Stomach smooth muscle (tissue), 2 donors: ENCODE data around the gene DNAH9.

ENCODE experiments used
- H3K27ac ChIP-seq: one replicate; pipeline ENCODE4 v1.7.0; 2013; ENCODE audit warnings: mild to moderate bottlenecking, low read length, inconsistent platforms
- H3K27me3 ChIP-seq, 2 donors: one replicate each; pipeline ENCODE4 v1.7.0; 2013; ENCODE audit warnings: low read length in 2 of 2; ENCODE audit not compliant: insufficient read depth in 2 of 2, control insufficient read depth in 1 of 2
- H3K36me3 ChIP-seq, 2 donors: one replicate each; pipeline ENCODE4 v1.7.0; 2013; ENCODE audit warnings: low read length in 2 of 2; ENCODE audit not compliant: control insufficient read depth in 2 of 2, insufficient read depth in 2 of 2
- H3K4me1 ChIP-seq: one replicate; pipeline ENCODE4 v1.7.0; 2013; ENCODE audit warnings: low read length; ENCODE audit not compliant: control insufficient read depth, insufficient read depth
- H3K4me3 ChIP-seq, 2 donors: one replicate each; pipeline ENCODE4 v1.7.0; 2013; ENCODE audit warnings: low read length in 2 of 2
- H3K9ac ChIP-seq, 2 donors: one replicate each; pipeline ENCODE4 v1.7.0; 2013; ENCODE audit warnings: low read length in 2 of 2, mild to moderate bottlenecking in 1 of 2
- H3K9me3 ChIP-seq, 2 donors: one replicate each; pipeline ENCODE4 v1.7.0; 2013; ENCODE audit warnings: low read length in 2 of 2; ENCODE audit not compliant: control insufficient read depth in 2 of 2
- donor health status: healthy.
- donor health status: Pancreatic carcinoma.

DNAH9 gene

DNA sequence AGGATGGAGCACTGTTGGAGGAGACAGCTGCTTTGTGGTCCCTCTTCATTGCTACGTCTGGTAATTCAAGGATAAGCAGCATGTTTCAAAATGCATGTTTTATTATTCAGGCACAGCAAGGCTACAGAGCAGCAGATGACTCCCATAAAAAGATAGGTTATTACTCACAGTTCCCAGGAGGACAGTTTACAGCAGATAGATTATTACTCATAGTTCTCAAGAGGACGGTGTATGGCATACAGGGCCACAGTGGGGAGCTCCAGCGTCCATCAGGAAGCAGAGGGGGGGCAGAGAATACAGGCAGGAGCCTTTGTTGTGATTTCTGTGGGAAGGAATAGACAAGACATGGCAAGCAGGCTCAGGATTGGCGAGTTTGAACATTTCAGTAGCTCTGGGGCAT lies 72.9 kb downstream of the DNAH9 start:
- Histone ChIP-seq H3K27me3 (peaks cover 0 to 2% of the 10 kb centered on the region in 2 donors), H3K36me3 (no peaks in the 10 kb centered on the region), H3K4me3 (no peak overlapping the region), H3K27ac (no peak overlapping the region), H3K9me3 (no peaks in the 10 kb centered on the region), H3K9ac (no peak overlapping the region), H3K4me1 (no peaks in the 10 kb centered on the region)

DNA sequence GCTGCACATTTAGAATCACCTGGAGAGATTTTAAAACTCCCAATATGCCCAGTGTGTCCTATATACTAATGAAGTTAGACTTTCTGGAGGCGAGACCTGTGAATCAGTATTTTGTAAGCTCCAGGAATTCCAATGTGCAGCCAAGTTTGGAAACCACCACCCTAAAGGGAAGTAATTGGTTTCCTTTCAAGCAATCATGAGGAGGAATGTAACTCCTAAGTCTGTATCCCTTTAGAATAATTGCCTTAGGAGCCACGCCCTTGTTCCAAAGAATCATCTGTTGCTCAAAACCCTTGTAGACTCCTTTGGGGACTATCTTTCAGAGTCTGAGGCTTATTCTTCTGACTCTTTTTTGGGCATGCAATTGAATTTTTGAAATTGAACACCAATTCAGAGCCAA lies 84.4 kb downstream of the DNAH9 start:
- no peaks in the 10 kb centered on the region for H3K27me3 ChIP-seq
- H3K36me3 ChIP-seq: no peaks in the 10 kb centered on the region
- H3K9ac ChIP-seq: no peak overlapping the region
- no peaks in the 10 kb centered on the region for H3K4me1 ChIP-seq
- H3K27ac ChIP-seq: no peak overlapping the region
- no peak overlapping the region for H3K4me3 ChIP-seq
- H3K9me3 ChIP-seq: no peaks in the 10 kb centered on the region

DNA sequence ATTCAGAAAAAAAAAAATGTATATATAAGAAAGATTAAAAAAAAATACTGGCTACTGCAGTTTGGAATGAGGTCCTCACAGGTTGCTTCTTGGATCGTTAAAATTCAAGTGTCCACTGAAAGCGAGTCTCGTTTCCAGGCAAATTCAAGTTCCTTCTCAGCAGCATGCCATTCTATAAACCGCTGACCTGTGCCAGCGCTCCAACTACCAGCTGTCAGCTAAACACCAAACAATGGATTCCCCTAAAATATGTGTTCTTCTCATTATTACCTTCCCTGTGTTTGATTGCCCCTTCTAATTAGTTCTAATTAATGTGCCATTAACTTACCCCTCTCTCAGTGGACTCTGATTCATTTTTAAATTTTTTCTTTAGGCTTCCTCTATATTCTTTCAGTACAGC lies 92.4 kb downstream of the DNAH9 start:
- Histone ChIP-seq H3K36me3 (no peaks in the 10 kb centered on the region), H3K4me1 (no peaks in the 10 kb centered on the region), H3K9me3 (no peaks in the 10 kb centered on the region), H3K4me3 (no peak overlapping the region), H3K27ac (no peak overlapping the region), H3K9ac (no peak overlapping the region), H3K27me3 (no peaks in the 10 kb centered on the region)

DNA sequence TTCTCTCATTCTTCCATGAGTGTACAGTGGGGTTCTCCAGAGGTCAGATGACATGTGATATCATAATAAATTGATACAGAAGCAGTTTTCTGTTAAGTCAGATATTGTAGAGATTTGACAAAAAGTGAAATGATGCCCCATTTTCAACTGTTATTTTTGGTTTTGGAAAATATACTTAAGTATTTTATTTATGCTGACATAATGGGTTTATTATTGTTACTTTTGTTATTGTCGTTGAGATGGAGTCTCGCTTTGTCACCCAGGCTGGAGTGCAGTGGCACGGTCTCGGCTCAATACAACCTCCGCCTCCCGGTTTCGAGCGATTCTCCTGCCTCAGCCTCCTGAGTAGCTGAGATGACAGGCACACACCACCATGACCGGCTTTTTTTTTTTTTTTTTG lies 94.4 kb downstream of the DNAH9 start:
- H3K36me3 ChIP-seq: no peaks in the 10 kb centered on the region
- no peak overlapping the region for H3K4me3 ChIP-seq
- no peaks in the 10 kb centered on the region for H3K4me1 ChIP-seq
- H3K27ac ChIP-seq: no peak overlapping the region
- H3K27me3 ChIP-seq: no peaks in the 10 kb centered on the region
- no peak overlapping the region for H3K9ac ChIP-seq
- H3K9me3 ChIP-seq: no peaks in the 10 kb centered on the region

DNA sequence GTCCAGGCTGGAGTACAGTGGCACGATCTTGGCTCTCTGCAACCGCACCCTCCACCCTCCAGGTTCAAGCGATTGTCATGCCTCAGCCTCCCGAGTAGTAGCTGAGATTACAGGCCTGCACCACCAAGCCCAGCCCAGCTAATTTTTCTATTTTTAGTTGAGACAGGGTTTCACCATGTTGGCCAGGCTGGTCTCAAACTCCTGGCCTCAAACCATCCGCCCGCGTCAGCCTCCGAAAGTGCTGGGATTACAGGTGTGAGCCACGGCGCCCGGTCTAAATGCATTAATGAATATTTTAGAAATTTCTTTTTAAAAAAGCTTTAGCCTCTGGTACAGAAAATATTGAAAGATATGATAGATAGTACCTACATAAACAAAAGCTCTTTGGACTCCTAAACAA lies 95.0 kb downstream of the DNAH9 start:
- Histone ChIP-seq H3K4me3 (no peak overlapping the region), H3K4me1 (no peaks in the 10 kb centered on the region), H3K27me3 (no peaks in the 10 kb centered on the region), H3K9me3 (no peaks in the 10 kb centered on the region), H3K9ac (no peak overlapping the region), H3K27ac (no peak overlapping the region), H3K36me3 (no peaks in the 10 kb centered on the region)

DNA sequence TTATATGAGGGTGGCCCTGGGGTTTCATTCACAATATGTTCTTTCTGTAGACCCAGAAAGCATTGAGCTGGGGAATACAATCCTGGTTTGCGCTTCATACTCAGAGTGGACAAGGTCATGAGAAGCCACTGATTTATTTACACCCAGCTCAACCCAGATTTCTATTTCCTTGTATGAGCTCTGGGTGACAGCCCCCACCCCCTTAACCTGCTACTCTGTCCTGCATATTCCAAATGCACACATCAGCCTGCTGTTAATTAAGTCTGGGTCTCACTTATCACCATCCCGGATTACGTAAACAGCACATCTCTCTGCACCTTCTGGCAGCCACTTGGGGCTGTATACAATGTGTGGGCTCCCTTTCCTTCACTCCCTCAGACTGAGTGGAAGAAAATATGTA lies 102.4 kb downstream of the DNAH9 start:
- Histone ChIP-seq H3K4me1 (peaks cover 3% of the 10 kb centered on the region), H3K4me3 (no peak overlapping the region), H3K27ac (no peak overlapping the region), H3K9me3 (no peaks in the 10 kb centered on the region), H3K27me3 (peaks cover 0 to 2% of the 10 kb centered on the region in 2 donors), H3K36me3 (no peaks in the 10 kb centered on the region), H3K9ac (no peak overlapping the region)

DNA sequence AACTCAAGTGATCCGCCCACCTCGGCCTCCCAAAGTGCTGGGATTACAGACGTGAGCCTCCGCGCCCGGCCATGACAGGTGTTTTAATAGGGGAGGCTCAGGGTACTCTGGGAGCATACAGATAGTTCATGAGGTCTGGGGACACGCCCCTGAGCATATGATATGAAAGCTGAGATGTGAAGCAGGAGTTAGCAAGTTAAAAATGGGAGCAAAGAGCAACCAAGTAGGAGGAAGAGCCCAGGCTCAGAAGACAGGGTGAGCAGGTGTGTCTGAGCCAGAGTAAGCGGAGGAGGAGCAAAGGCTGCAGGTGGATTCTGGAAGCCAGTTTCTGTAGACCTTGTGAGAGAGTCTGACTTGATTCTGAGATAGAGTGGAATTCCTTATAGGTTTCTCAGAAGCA lies 103.6 kb downstream of the DNAH9 start:
- Histone ChIP-seq H3K4me1 (peaks cover 3% of the 10 kb centered on the region), H3K9ac (no peak overlapping the region), H3K4me3 (no peak overlapping the region), H3K9me3 (no peaks in the 10 kb centered on the region), H3K36me3 (no peaks in the 10 kb centered on the region), H3K27ac (no peak overlapping the region), H3K27me3 (peaks cover 0 to 2% of the 10 kb centered on the region in 2 donors)

DNA sequence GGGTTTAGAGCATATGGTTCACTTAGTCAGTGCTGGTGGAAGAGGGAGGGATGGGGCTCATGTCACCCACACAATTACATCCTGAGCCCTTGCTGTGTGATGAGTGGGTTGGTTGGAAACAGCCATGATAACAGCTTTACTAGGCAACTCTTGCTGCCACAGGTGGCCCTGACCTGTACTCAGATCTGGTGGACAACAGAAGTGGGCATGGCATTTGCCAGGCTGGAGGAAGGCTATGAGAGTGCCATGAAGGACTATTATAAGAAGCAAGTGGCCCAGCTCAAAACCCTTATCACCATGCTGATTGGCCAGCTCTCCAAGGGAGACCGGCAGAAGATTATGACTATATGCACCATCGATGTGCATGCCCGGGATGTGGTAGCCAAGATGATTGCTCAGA lies 105.8 kb downstream of the DNAH9 start:
- peaks cover 0 to 2% of the 10 kb centered on the region in 2 donors for H3K27me3 ChIP-seq
- H3K9me3 ChIP-seq: no peaks in the 10 kb centered on the region
- no peaks in the 10 kb centered on the region for H3K36me3 ChIP-seq
- no peak overlapping the region for H3K27ac ChIP-seq
- peaks cover 3% of the 10 kb centered on the region for H3K4me1 ChIP-seq
- no peak overlapping the region for H3K9ac ChIP-seq
- no peak overlapping the region for H3K4me3 ChIP-seq

DNA sequence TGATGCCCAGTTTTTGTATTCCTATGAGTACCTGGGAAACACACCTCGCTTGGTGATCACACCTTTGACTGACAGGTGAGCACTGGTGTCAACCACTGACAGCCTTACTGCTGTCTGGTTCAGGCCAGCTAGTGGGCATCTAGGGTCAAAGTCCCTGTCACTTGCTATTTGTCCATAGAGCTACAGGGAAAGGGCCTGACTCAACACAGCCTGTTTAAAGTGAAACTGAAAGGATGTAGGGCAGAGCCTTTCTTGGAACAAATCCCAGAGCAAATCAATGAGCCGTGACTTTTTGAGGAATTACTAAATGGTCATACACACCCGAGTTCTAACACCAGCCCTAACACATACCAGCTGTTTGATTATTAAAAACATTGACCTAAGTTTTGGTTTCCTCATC lies 106.8 kb downstream of the DNAH9 start:
- Histone ChIP-seq H3K4me1 (peaks cover 3% of the 10 kb centered on the region), H3K9ac (no peak overlapping the region), H3K27ac (no peak overlapping the region), H3K27me3 (peaks cover 0 to 2% of the 10 kb centered on the region in 2 donors), H3K4me3 (peak overlapping the region in 1 of 2 donors; percentile 4), H3K9me3 (no peaks in the 10 kb centered on the region), H3K36me3 (no peaks in the 10 kb centered on the region)

DNA sequence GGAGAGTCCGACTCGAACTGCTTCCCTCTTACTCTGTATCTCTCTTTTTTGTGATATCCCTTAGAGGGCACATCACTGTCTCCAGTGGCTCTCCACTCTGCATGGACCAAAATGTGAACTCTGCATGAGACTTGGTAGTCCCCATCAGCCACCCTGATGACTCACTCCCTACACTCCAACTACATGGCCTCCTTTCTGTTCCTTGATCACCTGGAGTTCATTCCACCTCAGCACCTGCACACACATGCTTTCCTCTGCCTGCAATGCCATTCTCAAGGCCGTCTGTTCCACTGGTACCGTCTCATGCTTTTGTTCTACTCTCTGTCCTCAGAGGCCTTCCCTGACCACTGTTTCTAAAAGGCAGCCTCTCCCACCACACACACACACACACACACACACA lies 109.3 kb downstream of the DNAH9 start:
- Histone ChIP-seq H3K9ac (no peak overlapping the region), H3K27me3 (no peaks in the 10 kb centered on the region), H3K9me3 (no peaks in the 10 kb centered on the region), H3K4me1 (peaks cover 3% of the 10 kb centered on the region), H3K4me3 (no peak overlapping the region), H3K27ac (no peak overlapping the region), H3K36me3 (no peaks in the 10 kb centered on the region)

DNA sequence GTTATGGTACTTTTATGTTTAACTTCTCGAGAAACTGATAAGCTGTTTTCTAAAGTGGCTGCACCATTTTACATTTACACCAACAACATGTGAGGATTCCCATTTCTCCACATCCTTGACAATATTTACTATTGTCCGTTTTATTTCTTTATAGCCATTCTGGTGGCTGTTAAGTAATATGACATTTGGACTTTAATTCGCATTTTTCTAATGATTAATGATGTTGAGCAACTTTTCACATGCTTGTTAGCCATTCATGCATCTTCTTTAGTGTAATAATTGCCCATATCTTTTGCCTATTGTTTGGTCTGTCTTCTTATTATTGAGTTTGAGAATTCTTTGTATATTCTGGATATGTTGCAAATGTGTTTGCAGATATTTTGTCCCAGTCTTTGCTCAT lies 114.2 kb downstream of the DNAH9 start:
- no peaks in the 10 kb centered on the region for H3K9me3 ChIP-seq
- no peak overlapping the region for H3K4me3 ChIP-seq

More for the DNA sequence above, 114.2 kb downstream of the DNAH9 start:
- Histone ChIP-seq H3K36me3 (no peaks in the 10 kb centered on the region), H3K27ac (no peak overlapping the region), H3K27me3 (no peaks in the 10 kb centered on the region), H3K9ac (no peak overlapping the region), H3K4me1 (no peaks in the 10 kb centered on the region)
